IMR-90 (cell line): ENCODE measurements around the gene LGALS12. TPM values are rescaled to one million over a fixed set of nuclear protein-coding genes. Genes with fewer than 3 reads are reported as not detected.

Source experiments
- polyA plus RNA-seq, 3 experiments: library from polyadenylated mRNA; depleted of rRNA; stranded (reverse); fragments of >200 nt; gene quantifications; 2 replicates each; pipeline ENCODE4 v1.2.3, GENCODE V29; 2012; ENCODE audit warnings: low replicate concordance in 1 of 3
- total RNA-seq: library from RNA; depleted of rRNA; stranded (reverse); fragments of >200 nt; gene quantifications from 2 replicates; pipeline ENCODE4 v1.2.3, GENCODE V29; 2012; rRNA removed

Gene LGALS12
- total and polyA plus RNA-seq, 2 of the 4 experiments (the other 2 are of a cell fraction) = not detected

Other genes with a start within 250 kb of the LGALS12 start
- not detected in 2 replicates for gene SLC22A9, start 136.3 kb upstream of the LGALS12 start, total RNA-seq
- not detected in 2 replicates for gene SLC22A9, start 136.3 kb upstream of the LGALS12 start, polyA plus RNA-seq (2012; rRNA removed)
- gene PLAAT5, start 14.9 kb upstream of the LGALS12 start, total RNA-seq = not detected in 2 replicates
- gene PLAAT5, start 14.9 kb upstream of the LGALS12 start, polyA plus RNA-seq (2012; rRNA removed) = not detected in 2 replicates
- 0.18 TPM in 1 of 2 replicates, not detected in the other for gene PLAAT4, start 30.7 kb downstream of the LGALS12 start, total RNA-seq
- gene PLAAT4, start 30.7 kb downstream of the LGALS12 start, polyA plus RNA-seq (2012; rRNA removed) = 0.17 and 0.34 TPM in 2 replicates
- gene PLAAT2, start 57.3 kb downstream of the LGALS12 start, total RNA-seq = not detected in 2 replicates
- gene PLAAT2, start 57.3 kb downstream of the LGALS12 start, polyA plus RNA-seq (2012; rRNA removed) = not detected in 2 replicates
- gene PLAAT3, start 108.3 kb downstream of the LGALS12 start, total RNA-seq = 3.2 and 3.3 TPM in 2 replicates
- gene PLAAT3, start 108.3 kb downstream of the LGALS12 start, polyA plus RNA-seq (2012; rRNA removed) = 3.9 and 4.5 TPM in 2 replicates
- 131 and 132 TPM in 2 replicates for gene ATL3, start 165.3 kb downstream of the LGALS12 start, total RNA-seq
- gene ATL3, start 165.3 kb downstream of the LGALS12 start, polyA plus RNA-seq (2012; rRNA removed) = 16.1 and 19.9 TPM in 2 replicates
- gene RTN3, start 175.4 kb downstream of the LGALS12 start, total RNA-seq = 31.2 and 42.5 TPM in 2 replicates
- gene RTN3, start 175.4 kb downstream of the LGALS12 start, polyA plus RNA-seq (2012; rRNA removed) = 56.2 and 64.6 TPM in 2 replicates